ENCODE data around the gene SPAAR. TPM values are rescaled to one million over a fixed set of nuclear protein-coding genes. Genes with fewer than 3 reads are reported as not detected.

Gene SPAAR
- total RNA-seq, 1 donor from 2014 or later, result 8.3 TPM

Other genes with a start within 250 kb of the SPAAR start
- gene ARHGEF39, start 244.3 kb upstream of the SPAAR start, total RNA-seq, result 0.24 TPM
- not detected for gene CA9, start 235.6 kb upstream of the SPAAR start, total RNA-seq
- gene TPM2, start 219.6 kb upstream of the SPAAR start, total RNA-seq, result 966 TPM
- 252 TPM for gene TLN1, start 177.3 kb upstream of the SPAAR start, total RNA-seq
- 20.3 TPM for gene CREB3, start 176.8 kb upstream of the SPAAR start, total RNA-seq
- 74.6 TPM for gene GBA2, start 160.3 kb upstream of the SPAAR start, total RNA-seq
- 28.5 TPM for gene RGP1, start 160.2 kb upstream of the SPAAR start, total RNA-seq
- gene MSMP, start 155.2 kb upstream of the SPAAR start, total RNA-seq, result not detected
- 24.2 TPM for gene NPR2, start 117.9 kb upstream of the SPAAR start, total RNA-seq
- gene SPAG8, start 97.2 kb upstream of the SPAAR start, total RNA-seq, result 1.8 TPM
- gene HINT2, start 94.4 kb upstream of the SPAAR start, total RNA-seq, result 82.9 TPM
- not detected for gene FAM221B, start 80.8 kb upstream of the SPAAR start, total RNA-seq
- 13.3 TPM for gene TMEM8B, start 80.3 kb upstream of the SPAAR start, total RNA-seq
- not detected for gene OR13J1, start 39.1 kb upstream of the SPAAR start, total RNA-seq
- 7.4 TPM for gene HRCT1, start 3.3 kb upstream of the SPAAR start, total RNA-seq
- not detected for gene OR2S2, start 48.7 kb downstream of the SPAAR start, total RNA-seq
- gene RECK, start 127.4 kb downstream of the SPAAR start, total RNA-seq, result 4.6 TPM
- gene GLIPR2, start 227.2 kb downstream of the SPAAR start, total RNA-seq, result 6.7 TPM